Skin of body (tissue), 2 donors: ENCODE data around the gene NSG1. TPM values are rescaled to one million over a fixed set of nuclear protein-coding genes. Genes with fewer than 3 reads are reported as not detected.

Source experiments
- DNase-seq: peaks from one replicate; lab custom pipeline; 2025; lab: John Stamatoyannopoulos, UW
- total RNA-seq: library from RNA; depleted of rRNA; stranded (reverse); fragments of >200 nt; gene quantifications from one replicate; pipeline ENCODE4 v1.2.3, GENCODE V29; 2014

NSG1 gene
- total RNA-seq, 1 donor from 2014 or later: 13.3 TPM

- no peak for DNase-seq
These were observed 9.1 kb downstream of the NSG1 start for GRCh38 chr4:4395849-4396627.

GRCh38 chr4:4396628-4397440, 9.9 kb downstream of the NSG1 start:
- no peak for DNase-seq

- no peak for DNase-seq
These were observed 10.5 kb downstream of the NSG1 start for GRCh38 chr4:4397441-4397819.

- no peak for DNase-seq
These were observed 11.5 kb downstream of the NSG1 start for GRCh38 chr4:4398430-4398829.

- DNase-seq: no peak
These were observed 14.1 kb downstream of the NSG1 start for GRCh38 chr4:4401036-4401435.

GRCh38 chr4:4402966-4403365, 16.1 kb downstream of the NSG1 start:
- no peak for DNase-seq

- no peak for DNase-seq
These were observed 18.6 kb downstream of the NSG1 start for GRCh38 chr4:4405358-4405962.

- DNase-seq: no peak
These were observed 19.8 kb downstream of the NSG1 start for GRCh38 chr4:4406455-4407298.

- no peak for DNase-seq
These were observed 20.6 kb downstream of the NSG1 start for GRCh38 chr4:4407299-4408131.

- DNase-seq: no peak
These were observed 21.2 kb downstream of the NSG1 start for GRCh38 chr4:4408132-4408523.

- no peak for DNase-seq
These were observed 21.9 kb downstream of the NSG1 start for GRCh38 chr4:4408576-4409335.

GRCh38 chr4:4409416-4410115, 22.7 kb downstream of the NSG1 start:
- DNase-seq: no peak

GRCh38 chr4:4410271-4410670, 23.4 kb downstream of the NSG1 start:
- no peak for DNase-seq

GRCh38 chr4:4411906-4412305, 25.0 kb downstream of the NSG1 start:
- no peak for DNase-seq

GRCh38 chr4:4412641-4413372, 25.9 kb downstream of the NSG1 start:
- DNase-seq: no peak

GRCh38 chr4:4413373-4413725, 26.4 kb downstream of the NSG1 start:
- DNase-seq: no peak

- DNase-seq: no peak
These were observed 26.9 kb downstream of the NSG1 start for GRCh38 chr4:4413806-4414205.

- DNase-seq: no peak
These were observed 28.4 kb downstream of the NSG1 start for GRCh38 chr4:4415107-4415805.
